HEK293 (cell line): ENCODE measurements around the gene ING4.

ENCODE experiments used
- BCL11B ChIP-seq: fragments of 450-650 bp; formaldehyde crosslinking; IDR thresholded peaks from 2 replicates; pipeline ENCODE4 v1.5.1; 2016; ENCODE audit warnings: low read depth, missing biosample characterization, missing genetic modification characterization
- CTCF ChIP-seq: fragments of 450-650 bp; formaldehyde crosslinking; IDR thresholded peaks from 2 replicates; pipeline ENCODE4 v1.5.1; 2016; ENCODE audit warnings: missing biosample characterization, missing genetic modification characterization
- KLF16 ChIP-seq: fragments of 450-650 bp; formaldehyde crosslinking; IDR thresholded peaks from 2 replicates; pipeline ENCODE4 v1.5.1; 2017; ENCODE audit warnings: missing biosample characterization, missing genetic modification characterization
- PRDM6 ChIP-seq: fragments of 450-650 bp; formaldehyde crosslinking; IDR thresholded peaks from 2 replicates; pipeline ENCODE4 v1.5.1; 2017; ENCODE audit warnings: missing biosample characterization, missing genetic modification characterization
- REPIN1 ChIP-seq: fragments of 450-650 bp; formaldehyde crosslinking; IDR thresholded peaks from 2 replicates; pipeline ENCODE4 v1.5.1; 2017; ENCODE audit warnings: missing biosample characterization, missing genetic modification characterization, low read depth
- SP2 ChIP-seq: fragments of 450-650 bp; formaldehyde crosslinking; IDR thresholded peaks from 2 replicates; pipeline ENCODE4 v1.5.1; 2016; ENCODE audit warnings: missing biosample characterization, missing genetic modification characterization
- TRIM28 ChIP-seq: IDR thresholded peaks from 2 replicates; pipeline ENCODE4 v1.6.1; 2011; ENCODE audit warnings: low read length, control low read depth, borderline replicate concordance
- ZFHX2 ChIP-seq: fragments of 450-650 bp; formaldehyde crosslinking; conservative IDR thresholded peaks from 2 replicates; pipeline ENCODE4 v1.5.1; 2016; ENCODE audit warnings: missing biosample characterization, missing genetic modification characterization
- ZNF10 ChIP-seq: fragments of 450-650 bp; formaldehyde crosslinking; IDR thresholded peaks from 2 replicates; pipeline ENCODE4 v1.5.1; 2017; ENCODE audit warnings: missing biosample characterization, missing genetic modification characterization
- ZNF114 ChIP-seq: fragments of 450-650 bp; formaldehyde crosslinking; IDR thresholded peaks from 2 replicates; pipeline ENCODE4 v1.5.0; 2017; ENCODE audit warnings: missing biosample characterization, missing genetic modification characterization
- ZNF133 ChIP-seq: fragments of 450-650 bp; formaldehyde crosslinking; IDR thresholded peaks from 2 replicates; pipeline ENCODE4 v1.5.1; 2016; ENCODE audit warnings: missing biosample characterization, missing genetic modification characterization
- ZNF146 ChIP-seq: fragments of 450-650 bp; formaldehyde crosslinking; IDR thresholded peaks from 2 replicates; pipeline ENCODE4 v1.5.1; 2016; ENCODE audit warnings: missing biosample characterization, missing genetic modification characterization
- ZNF169 ChIP-seq: fragments of 450-650 bp; formaldehyde crosslinking; IDR thresholded peaks from 2 replicates; pipeline ENCODE4 v1.5.1; 2016; ENCODE audit warnings: missing biosample characterization, missing genetic modification characterization
- ZNF175 ChIP-seq: fragments of 450-650 bp; formaldehyde crosslinking; IDR thresholded peaks from 2 replicates; pipeline ENCODE4 v1.5.1; 2016; ENCODE audit warnings: missing biosample characterization, missing genetic modification characterization
- ZNF23 ChIP-seq: fragments of 450-650 bp; formaldehyde crosslinking; IDR thresholded peaks from 2 replicates; pipeline ENCODE4 v1.5.1; 2016; ENCODE audit warnings: missing biosample characterization, missing genetic modification characterization, borderline replicate concordance
- ZNF292 ChIP-seq: fragments of 450-650 bp; formaldehyde crosslinking; IDR thresholded peaks from 2 replicates; pipeline ENCODE4 v1.5.1; 2016; ENCODE audit warnings: low read depth, missing biosample characterization, missing genetic modification characterization, borderline replicate concordance
- ZNF37A ChIP-seq: fragments of 450-650 bp; IDR thresholded peaks from 2 replicates; pipeline ENCODE4 v1.5.1; 2018; ENCODE audit warnings: missing biosample characterization, missing genetic modification characterization
- ZNF398 ChIP-seq: fragments of 450-650 bp; formaldehyde crosslinking; IDR thresholded peaks from 2 replicates; pipeline ENCODE4 v1.5.1; 2017; ENCODE audit warnings: missing biosample characterization, missing genetic modification characterization
- ZNF416 ChIP-seq: fragments of 450-650 bp; formaldehyde crosslinking; IDR thresholded peaks from 2 replicates; pipeline ENCODE4 v1.5.1; 2016; ENCODE audit warnings: missing biosample characterization, missing genetic modification characterization
- ZNF473 ChIP-seq: fragments of 450-650 bp; formaldehyde crosslinking; IDR thresholded peaks from 2 replicates; pipeline ENCODE4 v1.5.1; 2017; ENCODE audit warnings: missing biosample characterization, missing genetic modification characterization
- ZNF513 ChIP-seq: fragments of 450-650 bp; IDR thresholded peaks from 2 replicates; pipeline ENCODE4 v1.5.1; 2018; ENCODE audit warnings: missing biosample characterization, missing genetic modification characterization
- ZNF654 ChIP-seq: fragments of 450-650 bp; formaldehyde crosslinking; IDR thresholded peaks from 2 replicates; pipeline ENCODE4 v1.5.1; 2016; ENCODE audit warnings: low read depth, missing biosample characterization, missing genetic modification characterization
- ZNF791 ChIP-seq: fragments of 450-650 bp; formaldehyde crosslinking; IDR thresholded peaks from 2 replicates; pipeline ENCODE4 v1.5.1; 2016; ENCODE audit warnings: missing biosample characterization, missing genetic modification characterization
- ZNF843 ChIP-seq: fragments of 450-650 bp; formaldehyde crosslinking; IDR thresholded peaks from 2 replicates; pipeline ENCODE4 v1.5.1; 2016; ENCODE audit warnings: missing biosample characterization, missing genetic modification characterization
- ZXDB ChIP-seq: fragments of 450-650 bp; formaldehyde crosslinking; IDR thresholded peaks from 2 replicates; pipeline ENCODE4 v1.5.1; 2016; ENCODE audit warnings: missing biosample characterization, missing genetic modification characterization
- TF ChIP-seq, protein P1 (sequence below): fragments of 450-650 bp; formaldehyde crosslinking; IDR thresholded peaks from 2 replicates; pipeline ENCODE4 v1.5.1; 2016; ENCODE audit warnings: missing biosample characterization, missing genetic modification characterization, low read depth
- TF ChIP-seq, protein P2 (sequence below): fragments of 450-650 bp; formaldehyde crosslinking; IDR thresholded peaks from 2 replicates; pipeline ENCODE4; 2016; ENCODE audit warnings: missing biosample characterization, missing genetic modification characterization
- TF ChIP-seq, protein P3 (sequence below): fragments of 450-650 bp; formaldehyde crosslinking; IDR thresholded peaks from 2 replicates; pipeline ENCODE4 v1.5.1; 2016; ENCODE audit warnings: missing biosample characterization, missing genetic modification characterization

ING4 gene

GRCh38 chr12:6688999-6689882 is 26.3 kb upstream of the ING4 start, which contains the start of gene ZNF384 (continued):
- TF ChIP-seq ZNF133 (tag by site-specific recombination) (no peak), ZNF398 (tag by site-specific recombination) (peak; percentile 99), ZFHX2 (peak; percentile 94), ZNF292 (tag by site-specific recombination) (no peak), SP2 (peak; percentile 97), CTCF (tag by site-specific recombination) (peak; percentile 69; the same call in 1 of the 2 replicates), ZNF416 (tag by site-specific recombination) (no peak), ZNF175 (tag by site-specific recombination) (no peak), ZNF114 (tag by site-specific recombination) (no peak), KLF16 (tag by site-specific recombination) (peak; percentile 100), ZNF169 (tag by site-specific recombination) (no peak), ZNF791 (peak; percentile 32; the same call in 1 of the 2 replicates), REPIN1 (no peak; the same call in 1 of the 2 replicates), ZNF146 (tag by site-specific recombination) (peak; percentile 4; the same call in 1 of the 2 replicates), ZNF10 (tag by site-specific recombination) (peak; percentile 53; the same call in 1 of the 2 replicates), PRDM6 (no peak), ZNF37A (no peak), BCL11B (tag by site-specific recombination) (no peak), ZXDB (peak; percentile 96), ZNF843 (tag by site-specific recombination) (peak; percentile 75; the same call in 1 of the 2 replicates), ZNF513 (tag by site-specific recombination) (0 out of 2 replicates have a peak, but pooled peaks have one; percentile 18), ZNF23 (tag by site-specific recombination) (no peak), TRIM28 (no peak), ZNF473 (tag by site-specific recombination) (no peak), ZNF654 (no peak)
- TF ChIP-seq, protein P1, sequence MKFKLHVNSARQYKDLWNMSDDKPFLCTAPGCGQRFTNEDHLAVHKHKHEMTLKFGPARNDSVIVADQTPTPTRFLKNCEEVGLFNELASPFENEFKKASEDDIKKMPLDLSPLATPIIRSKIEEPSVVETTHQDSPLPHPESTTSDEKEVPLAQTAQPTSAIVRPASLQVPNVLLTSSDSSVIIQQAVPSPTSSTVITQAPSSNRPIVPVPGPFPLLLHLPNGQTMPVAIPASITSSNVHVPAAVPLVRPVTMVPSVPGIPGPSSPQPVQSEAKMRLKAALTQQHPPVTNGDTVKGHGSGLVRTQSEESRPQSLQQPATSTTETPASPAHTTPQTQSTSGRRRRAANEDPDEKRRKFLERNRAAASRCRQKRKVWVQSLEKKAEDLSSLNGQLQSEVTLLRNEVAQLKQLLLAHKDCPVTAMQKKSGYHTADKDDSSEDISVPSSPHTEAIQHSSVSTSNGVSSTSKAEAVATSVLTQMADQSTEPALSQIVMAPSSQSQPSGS (tag by site-specific recombination), result no peak
- TF ChIP-seq, protein P2, sequence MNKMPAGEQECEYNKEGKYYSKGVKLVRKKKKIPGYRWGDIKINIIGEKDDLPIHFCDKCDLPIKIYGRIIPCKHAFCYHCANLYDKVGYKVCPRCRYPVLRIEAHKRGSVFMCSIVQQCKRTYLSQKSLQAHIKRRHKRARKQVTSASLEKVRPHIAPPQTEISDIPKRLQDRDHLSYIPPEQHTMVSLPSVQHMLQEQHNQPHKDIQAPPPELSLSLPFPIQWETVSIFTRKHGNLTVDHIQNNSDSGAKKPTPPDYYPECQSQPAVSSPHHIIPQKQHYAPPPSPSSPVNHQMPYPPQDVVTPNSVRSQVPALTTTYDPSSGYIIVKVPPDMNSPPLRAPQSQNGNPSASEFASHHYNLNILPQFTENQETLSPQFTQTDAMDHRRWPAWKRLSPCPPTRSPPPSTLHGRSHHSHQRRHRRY (tag by site-specific recombination), result peak; percentile 81; the same call in 1 of the 2 replicates
- TF ChIP-seq, protein P3, sequence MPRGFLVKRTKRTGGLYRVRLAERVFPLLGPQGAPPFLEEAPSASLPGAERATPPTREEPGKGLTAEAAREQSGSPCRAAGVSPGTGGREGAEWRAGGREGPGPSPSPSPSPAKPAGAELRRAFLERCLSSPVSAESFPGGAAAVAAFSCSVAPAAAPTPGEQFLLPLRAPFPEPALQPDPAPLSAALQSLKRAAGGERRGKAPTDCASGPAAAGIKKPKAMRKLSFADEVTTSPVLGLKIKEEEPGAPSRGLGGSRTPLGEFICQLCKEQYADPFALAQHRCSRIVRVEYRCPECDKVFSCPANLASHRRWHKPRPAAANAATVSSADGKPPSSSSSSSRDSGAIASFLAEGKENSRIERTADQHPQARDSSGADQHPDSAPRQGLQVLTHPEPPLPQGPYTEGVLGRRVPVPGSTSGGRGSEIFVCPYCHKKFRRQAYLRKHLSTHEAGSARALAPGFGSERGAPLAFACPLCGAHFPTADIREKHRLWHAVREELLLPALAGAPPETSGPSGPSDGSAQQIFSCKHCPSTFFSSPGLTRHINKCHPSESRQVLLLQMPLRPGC, result peak; percentile 71; the same call in 1 of the 2 replicates
